D721Med (cell line): ENCODE data around the gene FUT7.
"Not testable (repeated sequence)": the region's sequence is repeated elsewhere in the genome, so short reads cannot be mapped to it uniquely, and the experiment has no call there.

ENCODE experiments used
- DNase-seq: peaks from one replicate; pipeline ENCODE4 v3.0.0; 2011; ENCODE audit warnings: low spot score; ENCODE audit not compliant: insufficient read length
- FAIRE-seq: peaks from 2 replicates; lab custom pipeline; 2011; peaks lifted over from hg19 to GRCh38; lab: Jason Lieb, UNC
- TF ChIP-seq, protein P1 (sequence below): IDR thresholded peaks from 2 replicates; pipeline ENCODE4 v1.5.1; 2012; ENCODE audit warnings: mild to moderate bottlenecking, control low read depth; ENCODE audit not compliant: insufficient read depth; ENCODE audit errors: missing control alignments

FUT7 gene

DNA sequence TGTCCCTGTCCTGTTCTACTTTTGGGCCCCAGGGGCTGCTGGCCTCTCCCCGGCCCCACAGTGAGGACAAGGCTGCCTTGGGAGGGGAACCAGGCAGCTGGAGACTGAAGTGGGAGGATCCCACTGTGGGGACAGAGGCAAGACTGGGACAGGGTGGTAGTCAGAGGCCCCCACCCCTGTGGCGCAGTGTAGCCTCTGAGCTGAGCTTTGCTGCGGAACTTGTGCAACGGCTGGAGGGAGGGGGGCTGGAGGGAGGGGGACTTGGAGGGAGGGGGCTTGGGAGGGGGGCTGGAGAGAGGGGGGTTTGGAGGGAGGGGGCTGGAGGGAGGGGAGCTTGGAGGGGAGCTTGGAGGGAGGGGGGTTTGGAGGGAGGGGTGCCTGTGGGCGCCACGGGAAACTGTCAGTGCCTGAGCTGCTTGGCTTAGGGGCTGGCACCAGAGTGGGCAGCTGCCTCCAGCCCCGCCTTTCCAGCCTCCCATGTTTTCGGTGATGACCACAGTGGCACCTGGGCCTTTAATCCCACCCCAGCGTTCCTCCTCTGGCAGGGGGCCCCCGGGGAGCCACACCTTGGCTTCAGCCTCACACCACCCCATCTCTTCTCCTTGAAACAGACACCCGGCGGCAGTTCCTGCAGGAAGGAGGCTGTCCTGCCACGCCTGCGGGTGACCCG is 2.3 kb upstream of the FUT7 start:
- DNase-seq: no peak
- FAIRE-seq: no peak
- TF ChIP-seq, protein P1, sequence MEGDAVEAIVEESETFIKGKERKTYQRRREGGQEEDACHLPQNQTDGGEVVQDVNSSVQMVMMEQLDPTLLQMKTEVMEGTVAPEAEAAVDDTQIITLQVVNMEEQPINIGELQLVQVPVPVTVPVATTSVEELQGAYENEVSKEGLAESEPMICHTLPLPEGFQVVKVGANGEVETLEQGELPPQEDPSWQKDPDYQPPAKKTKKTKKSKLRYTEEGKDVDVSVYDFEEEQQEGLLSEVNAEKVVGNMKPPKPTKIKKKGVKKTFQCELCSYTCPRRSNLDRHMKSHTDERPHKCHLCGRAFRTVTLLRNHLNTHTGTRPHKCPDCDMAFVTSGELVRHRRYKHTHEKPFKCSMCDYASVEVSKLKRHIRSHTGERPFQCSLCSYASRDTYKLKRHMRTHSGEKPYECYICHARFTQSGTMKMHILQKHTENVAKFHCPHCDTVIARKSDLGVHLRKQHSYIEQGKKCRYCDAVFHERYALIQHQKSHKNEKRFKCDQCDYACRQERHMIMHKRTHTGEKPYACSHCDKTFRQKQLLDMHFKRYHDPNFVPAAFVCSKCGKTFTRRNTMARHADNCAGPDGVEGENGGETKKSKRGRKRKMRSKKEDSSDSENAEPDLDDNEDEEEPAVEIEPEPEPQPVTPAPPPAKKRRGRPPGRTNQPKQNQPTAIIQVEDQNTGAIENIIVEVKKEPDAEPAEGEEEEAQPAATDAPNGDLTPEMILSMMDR: no peak

DNA sequence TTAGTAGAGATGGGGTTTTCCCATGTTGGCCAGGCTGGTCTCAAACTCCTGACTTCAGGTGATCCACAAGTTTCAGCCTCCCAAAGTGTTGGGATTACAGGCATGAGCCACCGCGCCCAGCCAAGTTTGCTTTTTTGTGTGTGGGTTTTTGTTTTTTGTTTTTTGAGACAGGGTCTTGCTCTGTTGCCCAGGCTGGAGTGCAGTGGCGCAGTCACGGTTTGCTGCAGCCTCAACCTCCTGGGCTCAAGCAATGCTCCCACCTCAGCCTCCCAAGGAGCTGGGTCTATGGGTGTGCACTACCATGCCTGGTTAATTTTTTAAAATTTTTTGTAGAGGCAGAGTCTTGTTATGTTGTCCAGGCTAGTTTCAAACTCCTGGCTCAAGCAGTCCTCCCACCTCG is 1.6 kb upstream of the FUT7 start:
- FAIRE-seq: not testable (repeated sequence)

DNA sequence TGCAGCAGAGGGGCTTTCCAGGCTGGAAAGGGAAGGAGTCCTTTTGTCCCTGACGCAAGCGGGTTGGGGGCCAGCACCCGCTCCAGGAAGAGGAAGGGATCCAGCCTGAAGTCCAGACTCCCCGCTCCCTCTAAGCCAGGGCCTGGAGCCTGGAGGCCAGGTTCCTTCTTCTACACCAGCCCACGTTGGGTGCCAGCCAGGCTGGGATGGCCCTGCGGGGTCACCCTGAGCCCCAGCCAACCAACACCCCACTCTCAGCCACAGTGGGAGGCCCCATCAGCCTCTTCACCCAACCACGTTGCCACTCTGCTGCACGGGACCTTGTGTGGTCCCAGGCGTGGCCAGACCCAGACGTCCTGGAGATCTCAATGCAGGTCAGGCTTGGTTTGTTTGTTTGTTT is 970 bp upstream of the FUT7 start:
- FAIRE-seq: no peak

More for the DNA sequence above, 1.6 kb upstream of the FUT7 start:
- not testable (repeated sequence) for DNase-seq

DNA sequence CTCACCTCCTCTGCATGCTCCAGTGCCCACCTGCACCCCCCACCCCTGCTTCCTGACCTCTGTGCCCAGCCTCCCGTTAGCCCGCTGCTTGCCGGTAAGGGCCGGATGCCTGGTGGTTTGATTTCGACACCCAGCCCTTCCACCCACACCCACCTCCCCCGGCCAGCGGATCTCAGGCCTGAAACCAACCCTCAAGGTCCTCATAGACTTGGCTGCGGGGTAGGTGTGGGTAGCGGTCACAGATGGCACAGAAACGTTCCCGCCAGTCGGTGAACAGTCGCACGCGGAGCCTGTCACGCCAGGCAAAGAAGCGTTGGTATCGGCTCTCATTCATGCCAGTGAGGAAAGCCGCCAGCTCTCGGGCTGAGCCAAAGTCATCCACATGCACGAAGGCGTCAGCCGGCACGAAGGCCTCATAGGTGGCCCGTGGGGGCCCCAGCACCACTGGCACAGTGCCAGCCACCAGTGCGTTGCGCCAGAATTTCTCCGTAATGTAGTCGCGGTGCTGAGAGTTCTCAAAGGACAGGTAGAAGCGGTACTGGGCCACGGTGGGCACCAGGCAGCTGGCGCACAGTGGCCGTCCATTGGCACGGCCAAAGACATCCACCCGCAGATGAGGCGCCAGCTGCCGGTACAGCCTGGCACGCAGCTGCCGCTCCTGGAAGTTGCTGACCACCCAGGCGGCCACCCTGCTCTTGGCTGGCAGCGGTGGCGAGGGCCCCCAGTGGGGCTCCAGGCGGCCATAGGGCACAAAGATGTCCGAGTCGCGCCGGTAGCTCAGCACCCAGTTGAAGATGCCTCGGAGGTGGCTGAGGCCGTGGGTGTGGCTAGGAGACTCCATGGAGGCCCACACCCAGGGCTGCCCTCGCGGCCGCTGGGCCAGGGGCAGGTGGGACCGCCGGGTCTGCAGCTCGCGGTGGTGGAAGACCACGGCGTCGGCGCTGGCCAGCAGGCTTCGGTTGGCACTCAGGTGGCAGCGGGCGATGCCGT is 1.1 kb downstream of the FUT7 start:
- FAIRE-seq (no peak), DNase-seq (no peak)
- TF ChIP-seq, protein P1: no peak

More for the DNA sequence above, 970 bp upstream of the FUT7 start:
- TF ChIP-seq, protein P1: no peak
- DNase-seq: no peak

DNA sequence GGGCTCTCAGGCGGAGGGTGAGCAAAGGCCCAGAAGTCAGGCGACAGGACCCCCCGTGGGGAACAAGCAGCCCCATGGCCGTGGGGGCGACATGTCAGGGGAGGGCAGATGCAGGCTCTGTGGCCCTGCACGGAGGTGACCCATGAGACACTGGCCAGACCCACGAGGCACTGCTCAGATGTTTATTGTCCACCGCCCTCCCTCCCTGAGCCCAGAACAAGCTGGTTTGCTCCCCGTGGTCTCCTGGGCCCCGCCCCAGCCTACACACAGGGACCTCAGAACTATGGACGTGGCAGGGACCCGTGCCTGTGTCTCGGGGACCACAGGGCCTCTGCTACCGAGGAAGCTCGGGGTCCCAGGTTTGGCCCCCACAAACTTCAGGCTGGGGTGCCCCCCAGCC is 1.9 kb downstream of the FUT7 start:
- TF ChIP-seq, protein P1: no peak
- DNase-seq (no peak), FAIRE-seq (no peak)

DNA sequence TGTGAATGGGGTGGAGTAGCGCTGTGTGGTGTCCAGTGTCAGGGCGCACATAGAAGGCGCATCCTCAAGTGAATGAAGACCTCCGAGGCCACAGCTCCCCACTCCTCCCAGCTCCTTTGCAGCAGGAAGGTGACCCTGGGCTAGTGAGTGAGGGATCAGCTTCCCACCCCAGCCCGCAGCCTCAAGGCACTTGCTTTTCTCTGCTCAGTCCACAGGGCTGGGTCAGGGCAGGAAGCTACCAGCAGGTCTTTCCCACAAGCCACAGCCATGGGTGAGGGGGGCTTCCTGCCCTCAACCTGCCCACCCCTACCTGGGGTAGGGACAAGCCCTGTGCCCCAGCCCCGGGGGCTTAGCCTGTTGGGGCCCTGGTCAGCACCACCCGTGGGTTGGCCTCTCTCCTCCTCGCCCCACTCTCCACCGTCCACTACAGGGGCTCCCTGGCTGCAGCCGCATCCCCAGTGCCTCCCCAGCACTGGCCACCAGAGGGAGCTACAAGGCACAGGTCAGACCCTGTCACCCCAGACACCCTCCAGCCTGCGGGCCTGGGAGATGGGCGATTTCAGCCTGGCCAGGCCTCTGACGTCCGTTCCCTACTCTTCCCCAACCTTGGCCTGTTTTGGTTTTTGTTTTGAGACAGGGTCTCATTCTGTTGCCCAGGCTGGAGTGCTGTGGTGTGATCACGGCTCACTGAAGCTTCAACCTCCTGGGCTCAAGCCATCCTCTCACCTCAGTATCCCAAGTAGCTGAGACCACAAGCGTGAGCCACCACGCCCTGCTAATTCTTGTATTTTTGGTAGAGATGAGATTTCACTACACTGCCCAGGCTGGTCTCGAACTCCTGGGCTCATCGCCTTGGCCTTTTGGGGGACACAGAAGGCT is 2.6 kb downstream of the FUT7 start:
- FAIRE-seq: no peak
- TF ChIP-seq, protein P1: peak; percentile 76
- DNase-seq: no peak
